MG63 (cell line): ENCODE results near the gene PARM1. TPM values are rescaled to one million over a fixed set of nuclear protein-coding genes. Genes with fewer than 3 reads are reported as not detected.

Experiments
- DNase-seq: peaks from one replicate; pipeline ENCODE4 v3.0.0-alpha.2; 2020
- H3K27me3 ChIP-seq: fragments of 250-450 bp; sonication (Bioruptor Pico); 2 replicates; pipeline ENCODE4 v1.5.1; 2020; ENCODE audit warnings: mild to moderate bottlenecking, moderate library complexity
- H3K36me3 ChIP-seq: fragments of 250-450 bp; sonication (Bioruptor Pico); 2 replicates; pipeline ENCODE4 v1.5.1; 2020; ENCODE audit warnings: mild to moderate bottlenecking, moderate library complexity
- H3K4me3 ChIP-seq: fragments of 250-450 bp; sonication (Bioruptor Pico); 2 replicates; pipeline ENCODE4 v1.5.1; 2020; ENCODE audit warnings: mild to moderate bottlenecking, moderate library complexity
- H3K9me3 ChIP-seq: fragments of 250-450 bp; sonication (Bioruptor Pico); 2 replicates; pipeline ENCODE4 v1.5.1; 2020; ENCODE audit warnings: mild to moderate bottlenecking, moderate library complexity
- total RNA-seq: library from RNA; depleted of rRNA; stranded (reverse); fragments of >200 nt; shearing (Covaris generic); gene quantifications from 2 replicates; pipeline ENCODE4 v1.2.3, GENCODE V29; 2014; ENCODE audit warnings: low replicate concordance; rRNA removed

The PARM1 gene, protein sequence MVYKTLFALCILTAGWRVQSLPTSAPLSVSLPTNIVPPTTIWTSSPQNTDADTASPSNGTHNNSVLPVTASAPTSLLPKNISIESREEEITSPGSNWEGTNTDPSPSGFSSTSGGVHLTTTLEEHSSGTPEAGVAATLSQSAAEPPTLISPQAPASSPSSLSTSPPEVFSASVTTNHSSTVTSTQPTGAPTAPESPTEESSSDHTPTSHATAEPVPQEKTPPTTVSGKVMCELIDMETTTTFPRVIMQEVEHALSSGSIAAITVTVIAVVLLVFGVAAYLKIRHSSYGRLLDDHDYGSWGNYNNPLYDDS
- not detected in 2 replicates for total RNA-seq

DNA sequence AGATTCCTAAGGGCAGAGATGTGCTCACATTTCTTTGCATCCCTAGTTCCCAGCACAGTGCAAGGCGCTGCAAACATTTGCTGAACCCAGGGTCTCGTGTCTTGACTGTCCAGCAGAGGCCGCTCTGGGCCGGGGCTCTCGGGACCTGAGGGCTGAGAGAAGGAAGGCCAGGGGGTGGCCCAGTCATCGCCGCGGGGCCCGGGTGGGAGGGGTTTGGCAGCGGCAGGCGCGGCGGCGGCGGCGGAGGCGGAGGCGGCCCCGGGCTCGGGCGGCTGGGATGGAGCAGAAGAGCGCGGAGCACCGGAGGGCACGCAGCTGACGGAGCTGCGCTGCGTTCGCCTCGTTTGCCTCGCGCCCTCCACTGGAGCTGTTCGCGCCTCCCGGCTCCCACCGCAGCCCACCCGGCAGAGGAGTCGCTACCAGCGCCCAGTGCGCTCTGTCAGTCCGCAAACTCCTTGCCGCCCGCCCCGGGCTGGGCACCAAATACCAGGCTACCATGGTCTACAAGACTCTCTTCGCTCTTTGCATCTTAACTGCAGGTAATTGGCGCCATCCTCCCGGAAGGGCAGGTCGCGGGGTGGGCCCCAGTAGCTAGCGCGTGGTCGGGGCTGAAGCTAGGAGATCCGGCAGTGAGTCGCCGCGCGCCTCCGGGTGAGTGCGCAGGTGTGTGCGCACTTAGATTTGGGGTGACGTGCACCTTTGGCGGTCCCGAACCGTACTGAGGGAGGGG is at the start of gene PARM1:
PARM1 (plus strand) TSS at position 285 of the 730 bp plus-strand sequence; CDS start at position 497, 212 bp downstream.
- peak; percentile 71 for DNase-seq
- no peaks in the 10 kb centered on the region for H3K36me3 ChIP-seq
- no peaks in the 10 kb centered on the region for H3K9me3 ChIP-seq
- H3K27me3 ChIP-seq: peaks cover 21% of the 10 kb centered on the region
- peak within 1 kb of the TSS; percentile 1; the same call in 1 of the 2 replicates for H3K4me3 ChIP-seq

DNA sequence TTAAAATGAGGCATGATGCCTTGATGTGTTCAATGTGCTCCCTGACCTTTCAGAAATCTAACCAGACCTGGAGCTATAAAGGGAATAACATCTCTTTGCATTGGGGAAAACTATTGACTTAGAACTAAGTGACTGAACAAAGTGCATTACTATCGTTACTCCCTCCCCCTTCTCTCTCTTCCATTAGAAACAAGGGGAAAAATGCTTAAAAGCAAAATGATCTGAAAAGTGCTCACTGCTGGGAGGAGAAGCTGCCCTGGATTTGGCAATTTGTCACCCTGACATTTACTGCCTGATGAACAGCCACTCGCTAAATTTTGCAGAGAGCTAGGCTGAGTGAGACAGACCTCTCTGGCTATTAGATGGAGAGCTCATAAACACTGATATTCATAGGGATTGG is 48.6 kb upstream of the PARM1 start:
- no peak for DNase-seq
- no peak overlapping the region for H3K4me3 ChIP-seq
- no peaks in the 10 kb centered on the region for H3K27me3 ChIP-seq
- no peaks in the 10 kb centered on the region for H3K9me3 ChIP-seq
- no peaks in the 10 kb centered on the region for H3K36me3 ChIP-seq

DNA sequence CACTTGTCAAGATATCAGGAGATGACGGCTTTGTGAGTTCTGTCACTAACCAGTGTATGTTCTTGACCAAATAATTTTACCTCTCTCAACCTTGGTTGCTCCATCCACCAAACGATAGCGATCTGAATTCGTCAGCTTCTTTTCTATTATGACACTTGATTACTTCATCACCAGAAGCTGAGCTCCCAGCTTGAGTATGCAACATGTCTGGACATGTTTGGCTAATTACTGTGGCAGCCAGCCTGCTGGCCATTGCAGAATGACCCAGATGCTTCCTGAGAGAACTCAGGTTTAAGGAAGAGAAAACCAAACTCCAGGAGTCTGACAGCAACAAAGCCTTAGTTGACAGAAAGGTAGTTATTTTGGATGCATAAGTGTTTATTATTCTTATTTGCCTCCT is 46.4 kb upstream of the PARM1 start:
- DNase-seq: no peak
- H3K9me3 ChIP-seq: no peaks in the 10 kb centered on the region
- no peaks in the 10 kb centered on the region for H3K36me3 ChIP-seq
- H3K4me3 ChIP-seq: no peak overlapping the region
- H3K27me3 ChIP-seq: no peaks in the 10 kb centered on the region

DNA sequence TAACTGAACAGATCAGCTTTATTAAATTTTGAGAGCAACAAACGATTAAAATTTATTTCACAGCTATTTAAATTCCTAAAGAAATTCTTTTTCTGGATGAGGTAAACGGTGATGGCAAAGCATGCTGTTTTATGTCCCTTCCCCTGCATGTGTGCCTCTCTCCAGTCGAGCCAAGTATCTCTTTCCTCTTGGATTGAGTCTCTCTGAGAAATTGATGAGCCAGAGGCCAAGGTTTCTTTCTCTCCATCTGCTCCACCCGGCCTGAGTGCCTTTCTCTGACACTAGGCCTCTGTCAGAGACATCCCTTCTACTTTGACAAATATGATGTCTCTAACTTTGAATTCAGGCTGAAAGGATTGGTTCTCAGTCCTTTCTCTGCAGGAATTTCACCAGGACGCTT is 42.6 kb upstream of the PARM1 start:
- H3K27me3 ChIP-seq: no peaks in the 10 kb centered on the region
- H3K36me3 ChIP-seq: no peaks in the 10 kb centered on the region
- H3K4me3 ChIP-seq: no peak overlapping the region
- no peak for DNase-seq
- no peaks in the 10 kb centered on the region for H3K9me3 ChIP-seq

DNA sequence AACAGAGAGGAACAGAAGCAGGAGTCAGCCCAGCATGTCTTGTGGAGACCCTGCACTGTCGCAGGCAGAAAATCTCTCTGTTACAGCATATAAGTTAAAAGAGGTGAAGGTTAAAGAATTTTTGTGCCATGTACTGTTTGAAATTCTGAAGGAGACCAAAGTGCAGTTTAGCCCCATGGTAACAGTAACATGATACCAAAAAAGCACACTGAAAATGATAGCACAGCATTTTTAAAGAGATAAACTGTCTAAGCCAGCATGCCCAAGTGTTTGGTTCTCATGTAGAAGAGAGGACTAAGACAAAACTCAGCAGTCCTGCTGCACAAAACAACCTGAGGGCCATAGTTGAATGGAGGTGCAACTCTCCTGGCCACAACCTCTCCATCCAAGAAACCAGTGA is 41.9 kb upstream of the PARM1 start:
- no peak for DNase-seq
- H3K9me3 ChIP-seq: no peaks in the 10 kb centered on the region
- H3K4me3 ChIP-seq: no peak overlapping the region

DNA sequence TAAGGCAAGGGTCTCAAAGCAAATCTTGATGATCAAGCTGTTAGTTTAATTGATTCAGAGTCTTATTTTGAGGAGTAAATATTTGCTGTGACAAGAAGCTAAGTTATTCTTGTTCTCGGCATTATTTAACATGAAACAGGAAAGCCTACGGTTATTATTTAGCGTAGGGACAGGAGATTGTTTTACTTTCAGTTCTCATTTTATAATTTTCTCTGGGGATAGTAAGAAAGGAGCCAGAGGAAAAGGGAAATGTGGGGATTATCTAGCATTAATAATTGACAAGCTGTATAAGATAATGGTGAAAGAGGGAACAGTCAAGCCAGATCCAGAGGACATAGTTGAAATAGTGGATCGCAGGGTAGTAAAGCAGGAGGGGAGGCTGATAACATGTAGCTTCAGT is 39.7 kb upstream of the PARM1 start:
- peak overlapping the region; percentile 18 for H3K4me3 ChIP-seq
- no peaks in the 10 kb centered on the region for H3K27me3 ChIP-seq
- DNase-seq: no peak
- no peaks in the 10 kb centered on the region for H3K36me3 ChIP-seq
- no peaks in the 10 kb centered on the region for H3K9me3 ChIP-seq

More for the DNA sequence above, 41.9 kb upstream of the PARM1 start:
- H3K36me3 ChIP-seq: no peaks in the 10 kb centered on the region
- no peaks in the 10 kb centered on the region for H3K27me3 ChIP-seq

DNA sequence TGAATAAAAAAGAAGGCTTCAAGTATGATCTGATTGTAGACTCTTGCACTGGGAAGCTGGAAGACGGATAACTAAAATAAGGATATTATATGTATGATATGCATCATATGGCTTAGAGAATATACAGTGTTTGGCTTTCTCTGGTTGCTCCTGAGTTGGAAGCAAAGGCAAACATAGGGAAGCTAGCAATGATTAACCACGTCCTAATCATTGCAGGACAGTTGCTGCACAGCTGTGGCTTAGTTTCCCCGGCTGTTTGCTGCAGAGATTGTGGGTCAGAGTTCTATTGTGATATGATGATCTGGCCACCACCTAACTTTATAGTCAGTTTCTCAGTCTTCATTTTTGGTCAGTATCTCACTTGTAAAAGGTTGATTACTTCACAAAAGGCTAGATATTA is 36.3 kb upstream of the PARM1 start:
- Histone ChIP-seq H3K27me3 (no peaks in the 10 kb centered on the region), H3K36me3 (no peaks in the 10 kb centered on the region), H3K9me3 (no peaks in the 10 kb centered on the region), H3K4me3 (no peak overlapping the region)
- DNase-seq: no peak

DNA sequence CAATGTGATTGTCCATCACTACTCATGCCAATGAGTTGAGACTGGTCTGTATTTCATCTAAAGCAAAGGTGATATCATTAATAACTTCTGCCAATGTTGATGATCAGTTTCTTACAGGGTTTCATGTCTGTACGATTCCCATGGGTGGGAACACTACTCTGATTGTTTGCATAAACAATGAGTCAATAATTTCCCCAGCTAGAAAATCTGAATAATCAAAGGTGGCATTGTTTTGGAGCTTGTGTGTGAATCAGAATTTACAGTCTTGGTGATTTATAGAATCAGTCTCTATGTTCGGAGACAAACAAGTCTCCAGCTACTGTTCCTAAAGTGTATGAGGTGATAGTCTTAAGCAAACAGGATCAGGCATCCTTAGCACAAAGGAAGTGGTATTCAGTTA is 35.5 kb upstream of the PARM1 start:
- Histone ChIP-seq H3K27me3 (no peaks in the 10 kb centered on the region), H3K36me3 (no peaks in the 10 kb centered on the region), H3K9me3 (no peaks in the 10 kb centered on the region), H3K4me3 (no peak overlapping the region)
- DNase-seq: no peak

DNA sequence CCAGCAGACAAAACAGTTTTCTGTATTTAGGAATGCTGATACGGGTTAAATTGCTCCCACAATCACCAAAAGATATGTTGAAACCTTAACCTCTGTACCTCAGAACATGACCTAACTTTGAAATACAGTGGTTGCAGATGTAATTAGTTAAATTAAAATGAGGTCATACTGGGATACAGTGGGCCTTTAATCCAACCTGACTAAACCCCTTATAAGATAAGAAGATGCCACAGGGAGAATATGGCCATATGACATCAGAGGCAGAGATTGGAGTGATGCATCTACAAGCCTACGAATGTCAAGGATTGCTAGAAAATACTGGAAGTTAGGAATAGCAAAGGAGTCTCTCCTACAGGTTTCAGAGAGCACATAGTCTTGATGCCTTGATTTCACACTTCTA is 32.1 kb upstream of the PARM1 start:
- no peaks in the 10 kb centered on the region for H3K27me3 ChIP-seq
- no peaks in the 10 kb centered on the region for H3K36me3 ChIP-seq
- H3K4me3 ChIP-seq: no peak overlapping the region
- H3K9me3 ChIP-seq: no peaks in the 10 kb centered on the region
- DNase-seq: no peak

DNA sequence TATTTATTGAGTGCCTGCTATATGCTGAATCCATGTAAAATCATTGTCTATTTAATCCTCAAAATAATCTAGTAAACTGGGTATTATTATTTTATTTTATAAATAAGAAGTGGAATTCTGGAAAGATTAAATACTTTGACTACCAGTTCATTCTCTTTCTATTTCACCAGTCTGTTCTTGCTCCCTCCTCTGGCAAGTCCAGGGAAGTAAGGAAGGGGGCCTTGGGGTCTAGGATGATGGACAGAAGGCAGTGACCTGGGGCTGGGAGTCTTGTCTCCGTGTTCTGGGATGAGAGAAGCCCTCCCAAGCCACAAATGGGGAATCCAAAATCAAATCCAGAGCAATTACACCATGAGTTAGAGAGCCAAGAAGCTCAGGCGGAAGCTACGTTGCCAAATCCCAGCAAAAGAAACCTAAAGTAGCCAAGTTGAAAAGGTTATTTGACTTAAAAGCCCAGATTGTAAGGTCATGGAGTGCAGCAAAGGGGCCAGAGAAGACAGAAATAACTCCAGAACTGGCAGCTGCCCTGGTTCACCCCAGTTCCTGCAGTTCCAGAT is 28.3 kb upstream of the PARM1 start:
- DNase-seq: no peak

DNA sequence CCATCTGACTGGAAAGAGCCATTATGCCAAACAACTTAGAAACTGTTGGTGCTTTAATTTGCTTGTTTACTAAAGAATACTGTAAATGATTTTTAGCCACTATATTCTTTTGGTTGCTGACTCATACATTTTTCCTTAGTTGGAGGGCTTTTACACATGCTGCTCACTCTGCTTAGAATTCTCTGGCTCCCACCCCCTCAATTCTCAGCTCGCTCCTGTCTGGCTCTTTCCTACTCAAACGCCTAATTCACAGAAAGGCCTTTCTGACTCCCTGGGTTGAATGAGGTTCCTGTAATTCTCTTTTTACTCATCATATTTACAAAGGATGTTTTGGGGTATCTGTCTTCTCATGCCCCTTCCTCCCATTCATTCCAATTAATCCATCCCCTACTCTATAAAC is 26.1 kb upstream of the PARM1 start:
- H3K4me3 ChIP-seq: no peak overlapping the region
- no peak for DNase-seq

More for the DNA sequence above, 28.3 kb upstream of the PARM1 start:
- H3K36me3 ChIP-seq: no peaks in the 10 kb centered on the region
- no peak overlapping the region for H3K4me3 ChIP-seq
- H3K27me3 ChIP-seq: no peaks in the 10 kb centered on the region
- H3K9me3 ChIP-seq: no peaks in the 10 kb centered on the region

DNA sequence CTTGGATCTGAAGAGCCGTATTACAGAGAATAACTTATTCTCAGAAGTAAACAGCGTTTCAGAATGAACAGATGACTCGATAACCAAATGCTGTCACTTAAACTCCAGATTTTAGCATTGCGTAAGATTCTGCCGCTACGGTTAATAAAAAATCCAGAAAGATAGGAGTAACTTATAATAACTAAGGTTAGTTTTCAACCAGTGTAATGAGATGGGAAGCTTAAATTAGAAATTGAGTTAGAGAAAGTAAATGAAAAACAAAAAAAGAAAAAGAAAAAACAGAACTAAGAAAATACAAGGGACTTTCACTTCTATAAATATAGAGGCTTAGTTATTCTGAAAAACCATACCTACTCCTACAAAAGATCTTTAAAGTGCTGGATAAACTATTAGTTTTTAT is 13.1 kb upstream of the PARM1 start:
- H3K36me3 ChIP-seq: no peaks in the 10 kb centered on the region
- DNase-seq: no peak
- no peak overlapping the region for H3K4me3 ChIP-seq
- no peaks in the 10 kb centered on the region for H3K27me3 ChIP-seq
- no peaks in the 10 kb centered on the region for H3K9me3 ChIP-seq

More for the DNA sequence above, 26.1 kb upstream of the PARM1 start:
- H3K36me3 ChIP-seq: no peaks in the 10 kb centered on the region
- no peaks in the 10 kb centered on the region for H3K27me3 ChIP-seq
- H3K9me3 ChIP-seq: no peaks in the 10 kb centered on the region

DNA sequence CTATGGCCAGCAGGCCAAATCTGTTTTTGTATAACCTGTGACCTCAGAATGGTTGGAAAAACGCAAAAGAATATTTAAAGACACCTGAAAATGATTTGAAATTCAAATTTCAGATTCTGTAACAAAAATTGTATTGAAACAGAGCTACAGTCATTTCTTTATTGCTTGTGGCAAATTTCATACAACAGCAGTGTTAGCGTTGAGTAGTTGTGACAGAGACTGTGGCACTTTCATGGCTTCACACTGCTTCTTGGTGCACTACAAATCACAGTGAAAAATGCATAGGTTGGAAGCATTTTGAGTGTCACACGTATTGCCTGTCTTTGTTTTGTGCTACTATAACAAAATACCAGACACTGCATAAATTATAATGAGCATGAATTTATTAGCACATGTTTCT is 12.2 kb upstream of the PARM1 start:
- H3K27me3 ChIP-seq: no peaks in the 10 kb centered on the region
- no peaks in the 10 kb centered on the region for H3K36me3 ChIP-seq
- no peaks in the 10 kb centered on the region for H3K9me3 ChIP-seq
- DNase-seq: no peak
- H3K4me3 ChIP-seq: no peak overlapping the region

DNA sequence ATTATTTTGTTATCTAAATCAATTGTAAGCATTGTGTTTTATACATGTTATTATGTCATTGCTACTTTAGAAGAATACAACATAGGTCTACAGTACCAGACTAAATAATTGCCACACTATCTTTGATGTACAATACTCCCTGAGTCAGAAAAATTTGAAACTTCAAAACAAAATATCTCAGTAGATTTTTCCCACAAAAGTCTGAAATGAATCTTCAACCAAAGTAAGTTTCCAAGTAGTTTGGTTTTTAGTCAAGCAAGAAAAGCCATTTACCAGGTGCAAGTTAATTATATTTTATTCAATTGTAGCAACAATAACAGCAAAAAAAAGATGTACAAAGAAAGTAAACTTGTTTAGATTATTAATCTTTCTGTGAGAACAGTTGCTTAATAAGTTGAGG is 11.4 kb upstream of the PARM1 start:
- no peaks in the 10 kb centered on the region for H3K27me3 ChIP-seq

DNA sequence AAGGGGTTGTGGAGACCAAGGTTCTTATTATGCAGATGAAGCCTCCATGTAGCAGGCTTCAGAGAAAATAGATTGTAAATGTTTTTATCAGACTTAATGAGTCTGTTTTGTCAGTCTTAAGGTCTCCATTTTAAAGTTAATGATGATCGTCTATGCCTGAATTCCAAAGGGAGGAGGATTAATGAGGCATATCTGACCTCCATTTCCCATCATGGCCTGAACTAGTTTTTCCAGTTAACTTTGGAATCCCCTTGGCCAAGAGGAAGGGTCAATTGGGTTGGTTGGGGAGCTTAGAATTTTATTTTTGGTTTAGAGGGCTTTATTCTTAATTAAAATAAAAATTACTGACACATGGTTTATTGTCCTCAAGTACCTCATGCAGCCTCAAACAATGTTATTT is 6.9 kb upstream of the PARM1 start:
- no peaks in the 10 kb centered on the region for H3K9me3 ChIP-seq
- H3K27me3 ChIP-seq: no peaks in the 10 kb centered on the region
- no peak for DNase-seq
- H3K4me3 ChIP-seq: no peak overlapping the region
- H3K36me3 ChIP-seq: no peaks in the 10 kb centered on the region

More for the DNA sequence above, 11.4 kb upstream of the PARM1 start:
- Histone ChIP-seq H3K4me3 (no peak overlapping the region), H3K36me3 (no peaks in the 10 kb centered on the region), H3K9me3 (no peaks in the 10 kb centered on the region)
- no peak for DNase-seq

DNA sequence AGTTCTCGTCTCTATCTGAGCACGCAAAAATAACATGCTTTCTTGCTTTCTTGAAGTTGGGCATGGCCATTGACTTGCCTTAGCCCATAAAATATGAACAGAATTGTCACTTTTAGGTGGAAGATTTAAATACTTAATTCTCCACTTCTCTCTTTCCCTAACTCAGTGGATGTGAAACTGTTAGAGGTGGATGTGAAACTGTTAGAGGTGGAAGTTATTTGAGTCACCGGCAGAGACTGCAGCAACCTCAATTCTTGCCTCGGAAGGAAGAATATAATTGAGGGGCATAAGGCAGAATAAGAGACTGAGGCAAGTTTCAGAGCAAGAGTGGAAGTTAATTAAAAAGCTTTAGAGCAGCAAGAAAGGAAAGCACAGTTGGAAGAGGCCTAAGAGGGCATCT is 2.8 kb upstream of the PARM1 start:
- H3K36me3 ChIP-seq: no peaks in the 10 kb centered on the region
- no peak for DNase-seq

DNA sequence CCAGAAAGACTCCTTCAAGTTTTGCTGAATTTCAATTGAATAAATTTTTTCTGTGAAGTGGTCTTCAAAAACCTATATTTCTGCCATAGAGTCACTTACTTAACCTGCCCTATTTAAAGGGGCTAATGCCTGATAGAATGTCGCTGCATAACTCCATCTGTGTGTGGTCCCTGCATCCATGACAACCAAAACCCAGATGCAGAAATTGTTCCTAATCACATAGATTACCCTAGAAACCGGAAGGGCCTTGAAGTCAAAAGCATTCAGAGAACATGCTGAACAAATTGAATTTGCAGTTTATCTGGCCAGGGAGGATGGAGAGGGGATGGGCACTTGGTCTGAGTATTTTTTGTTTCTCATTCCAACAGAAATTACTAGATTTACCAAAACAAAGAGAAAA is 1.5 kb upstream of the PARM1 start:
- DNase-seq: no peak
- Histone ChIP-seq H3K9me3 (no peaks in the 10 kb centered on the region), H3K36me3 (no peaks in the 10 kb centered on the region), H3K4me3 (no peak overlapping the region), H3K27me3 (peaks cover 21% of the 10 kb centered on the region)

More for the DNA sequence above, 2.8 kb upstream of the PARM1 start:
- Histone ChIP-seq H3K4me3 (no peak overlapping the region), H3K9me3 (no peaks in the 10 kb centered on the region), H3K27me3 (peaks cover 21% of the 10 kb centered on the region)
